H9 (cell line): ENCODE data around the gene IL1RN. TPM values are rescaled to one million over a fixed set of nuclear protein-coding genes. Genes with fewer than 3 reads are reported as not detected.

Experiments used
- DNase-seq: peaks from one replicate; pipeline ENCODE4 v3.0.0-alpha.2; 2017
- H2AFZ ChIP-seq: one replicate; pipeline ENCODE4 v1.6.1; 2013; ENCODE audit warnings: mild to moderate bottlenecking, low read length, control low read depth, moderate library complexity
- H2AK5ac ChIP-seq: 2 replicates; pipeline ENCODE4 v1.6.1; 2013; ENCODE audit warnings: low read length, control low read depth, mixed read lengths; ENCODE audit not compliant: insufficient read length
- H2BK120ac ChIP-seq: one replicate; pipeline ENCODE4 v1.6.1; 2013; ENCODE audit warnings: low read depth, mild to moderate bottlenecking, low read length, control low read depth, inconsistent platforms; ENCODE audit not compliant: poor library complexity, severe bottlenecking
- H2BK12ac ChIP-seq: 2 replicates; pipeline ENCODE4 v1.6.1; 2013; ENCODE audit warnings: low read length, control low read depth, mixed read lengths, low read depth; ENCODE audit not compliant: insufficient read length
- H2BK15ac ChIP-seq: 2 replicates; pipeline ENCODE4 v1.6.1; 2013; ENCODE audit warnings: low read depth, low read length, control low read depth
- H2BK20ac ChIP-seq: one replicate; pipeline ENCODE4 v1.6.1; 2013; ENCODE audit warnings: low read depth, mild to moderate bottlenecking, low read length, control low read depth, inconsistent platforms; ENCODE audit not compliant: poor library complexity, severe bottlenecking
- H2BK5ac ChIP-seq: 2 replicates; pipeline ENCODE4 v1.6.1; 2013; ENCODE audit warnings: low read length, control low read depth, mixed read lengths; ENCODE audit not compliant: insufficient read length
- H3K14ac ChIP-seq: 2 replicates; pipeline ENCODE4 v1.6.1; 2013; ENCODE audit warnings: low read length, control low read depth; ENCODE audit not compliant: insufficient read depth
- H3K18ac ChIP-seq: 2 replicates; pipeline ENCODE4 v1.6.1; 2013; ENCODE audit warnings: low read depth, mild to moderate bottlenecking, mixed read lengths, low read length, control low read depth; ENCODE audit not compliant: insufficient read length
- H3K23ac ChIP-seq: 2 replicates; pipeline ENCODE4 v1.6.1; 2013; ENCODE audit warnings: low read length, control low read depth, mixed read lengths, low read depth; ENCODE audit not compliant: insufficient read length
- H3K23me2 ChIP-seq: 2 replicates; pipeline ENCODE4 v1.6.1; 2013; ENCODE audit warnings: low read depth, mild to moderate bottlenecking, mixed read lengths, low read length, control low read depth; ENCODE audit not compliant: insufficient read length, poor library complexity, severe bottlenecking
- H3K27ac ChIP-seq: 2 replicates; pipeline ENCODE4 v1.5.1; 2013; ENCODE audit warnings: low read length, control low read depth, mixed read lengths, low read depth; ENCODE audit not compliant: insufficient read length
- H3K27me3 ChIP-seq: 2 replicates; pipeline ENCODE4 v1.6.1; 2013; ENCODE audit warnings: low read length, control low read depth, inconsistent platforms; ENCODE audit not compliant: insufficient read depth
- H3K4ac ChIP-seq: 2 replicates; pipeline ENCODE4 v1.6.1; 2013; ENCODE audit warnings: low read depth, mild to moderate bottlenecking, control low read depth, inconsistent platforms, low read length, moderate library complexity
- H3K4me1 ChIP-seq: 2 replicates; pipeline ENCODE4 v1.6.1; 2013; ENCODE audit warnings: low read length, control low read depth, inconsistent platforms; ENCODE audit not compliant: insufficient read depth
- H3K4me2 ChIP-seq: 2 replicates; pipeline ENCODE4 v1.6.1; 2013; ENCODE audit warnings: low read length, control low read depth, mixed read lengths; ENCODE audit not compliant: insufficient read length, insufficient read depth
- H3K56ac ChIP-seq: 2 replicates; pipeline ENCODE4 v1.6.1; 2013; ENCODE audit warnings: low read depth, mild to moderate bottlenecking, mixed read lengths, low read length, control low read depth; ENCODE audit not compliant: insufficient read length
- H3K79me1 ChIP-seq: 2 replicates; pipeline ENCODE4 v1.6.1; 2013; ENCODE audit warnings: low read depth, mild to moderate bottlenecking, moderate library complexity, low read length, control low read depth, inconsistent platforms; ENCODE audit not compliant: insufficient read depth, poor library complexity, severe bottlenecking
- H3K79me2 ChIP-seq: 2 replicates; pipeline ENCODE4 v1.6.1; 2013; ENCODE audit warnings: low read length, control low read depth, inconsistent platforms; ENCODE audit not compliant: insufficient read depth
- H3K9ac ChIP-seq: 2 replicates; pipeline ENCODE4 v1.6.1; 2013; ENCODE audit warnings: low read length, control low read depth, mixed read lengths; ENCODE audit not compliant: insufficient read length; ENCODE audit errors: extremely low read depth
- H3K9me3 ChIP-seq: one replicate; pipeline ENCODE4 v1.6.1; 2013; ENCODE audit warnings: low read depth, low read length, inconsistent platforms; ENCODE audit not compliant: control insufficient read depth
- H3T11ph ChIP-seq: one replicate; pipeline ENCODE4 v1.6.1; 2013; ENCODE audit warnings: mild to moderate bottlenecking, low read length, control low read depth, inconsistent platforms
- H4K20me1 ChIP-seq: one replicate; pipeline ENCODE4 v1.6.1; 2013; ENCODE audit not compliant: control insufficient read depth, insufficient read length, insufficient read depth
- H4K5ac ChIP-seq: 2 replicates; pipeline ENCODE4 v1.6.1; 2013; ENCODE audit warnings: low read depth, mild to moderate bottlenecking, mixed read lengths, low read length, control low read depth; ENCODE audit not compliant: insufficient read length
- H4K8ac ChIP-seq: replicated peaks from 2 replicates; pipeline ENCODE4 v1.6.1; 2013; ENCODE audit warnings: low read length, control low read depth, mixed read lengths, low read depth; ENCODE audit not compliant: insufficient read length
- H4K91ac ChIP-seq: 2 replicates; pipeline ENCODE4 v1.6.1; 2013; ENCODE audit warnings: low read depth, mild to moderate bottlenecking, moderate library complexity, mixed read lengths, low read length, control low read depth; ENCODE audit not compliant: insufficient read length
- H3K27ac Mint-ChIP-seq, 3 experiments: 2 replicates in 2 of 3; 3 replicates in 1 of 3; pipeline ENCODE4 v1.8.0; 2020 to 2021; ENCODE audit warnings: mixed read lengths in 3 of 3, mild to moderate bottlenecking in 1 of 3, moderate library complexity in 1 of 3
- H3K27me3 Mint-ChIP-seq: 2 replicates; pipeline ENCODE4 v1.8.0; 2021; ENCODE audit warnings: low read depth, mild to moderate bottlenecking, moderate library complexity, mixed read lengths
- H3K36me3 Mint-ChIP-seq, 3 experiments: 2 replicates in 2 of 3; 3 replicates in 1 of 3; pipeline ENCODE4 v1.8.0; 2020 to 2021; ENCODE audit warnings: low read depth in 3 of 3, mixed read lengths in 3 of 3; ENCODE audit not compliant: insufficient read depth in 1 of 3
- H3K4me1 Mint-ChIP-seq, 2 experiments: 2 replicates each; pipeline ENCODE4 v1.8.0; 2020; ENCODE audit warnings: mixed read lengths in 2 of 2
- H3K4me3 Mint-ChIP-seq, 2 experiments: 2 replicates in 1 of 2; 3 replicates in 1 of 2; pipeline ENCODE4 v1.8.0; 2020 to 2021; ENCODE audit warnings: mild to moderate bottlenecking in 2 of 2, mixed read lengths in 2 of 2, moderate library complexity in 1 of 2
- H3K9me3 Mint-ChIP-seq, 2 experiments: 2 replicates in 1 of 2; 3 replicates in 1 of 2; pipeline ENCODE4 v1.8.0; 2020; ENCODE audit warnings: mild to moderate bottlenecking in 2 of 2, mixed read lengths in 2 of 2, moderate library complexity in 1 of 2
- WGBS: extraction: QIAGEN DNeasy Blood & Tissue Kit; methylation state at CpG from one replicate; pipeline ENCODE4 v1.1.7; 2013; ENCODE audit warnings: missing lambda C conversion rate, low lambda C conversion rate, mixed read lengths; ENCODE audit not compliant: insufficient read length; ENCODE audit errors: extremely low coverage; 5-methylcytosine and 5-hydroxymethylcytosine counted together
- total RNA-seq: library from RNA; stranded (reverse); gene quantifications from 2 replicates; pipeline ENCODE4 v1.2.1, GENCODE V29; 2021
- TF ChIP-seq, protein P1 (sequence below): fragments of 200-600 bp; sonication (generic); conservative IDR thresholded peaks from 3 replicates; pipeline ENCODE4 v1.8.0; 2021; ENCODE audit warnings: antibody characterized with exemption, mild to moderate bottlenecking

The IL1RN gene
- total RNA-seq, 1 experiment from 2014 or later = not detected

- no peak overlapping the region for H4K5ac ChIP-seq
- Mint-ChIP-seq H3K9me3 (no peaks in the 10 kb centered on the region; a peak in 1 of 5 replicates), H3K4me3 (no peak overlapping the region; a peak in 1 of 5 replicates), H3K27me3 (peaks cover 20% of the 10 kb centered on the region), H3K4me1 (peaks cover 12 to 16% of the 10 kb centered on the region in 2 experiments), H3K36me3 (no peaks in the 10 kb centered on the region; a peak in 1 of 7 replicates), H3K27ac (peak overlapping the region in 1 of 3 experiments; percentile 59; a peak in 2 of 7 replicates)
- H2BK20ac ChIP-seq = no peak overlapping the region
- H4K8ac ChIP-seq = no peak overlapping the region
- H4K20me1 ChIP-seq = no peaks in the 10 kb centered on the region
- no peak overlapping the region for H3K4ac ChIP-seq
- no peak overlapping the region for H3K23ac ChIP-seq
- H3K14ac ChIP-seq = no peak overlapping the region
- no peak for DNase-seq
- H3K79me2 ChIP-seq = no peaks in the 10 kb centered on the region
- no CpG with 5 or more reads among the region's 12 CpGs for WGBS
- H2BK5ac ChIP-seq = no peak overlapping the region
- no peak overlapping the region for H2AFZ ChIP-seq
- H3K9ac ChIP-seq = no peak overlapping the region
- no peak overlapping the region for H3K27ac ChIP-seq
- H4K91ac ChIP-seq = no peak overlapping the region
- no peak overlapping the region for H2AK5ac ChIP-seq
- H2BK120ac ChIP-seq = no peak overlapping the region
- no peaks in the 10 kb centered on the region for H3K79me1 ChIP-seq
- H2BK15ac ChIP-seq = no peak overlapping the region
- TF ChIP-seq, protein P1, sequence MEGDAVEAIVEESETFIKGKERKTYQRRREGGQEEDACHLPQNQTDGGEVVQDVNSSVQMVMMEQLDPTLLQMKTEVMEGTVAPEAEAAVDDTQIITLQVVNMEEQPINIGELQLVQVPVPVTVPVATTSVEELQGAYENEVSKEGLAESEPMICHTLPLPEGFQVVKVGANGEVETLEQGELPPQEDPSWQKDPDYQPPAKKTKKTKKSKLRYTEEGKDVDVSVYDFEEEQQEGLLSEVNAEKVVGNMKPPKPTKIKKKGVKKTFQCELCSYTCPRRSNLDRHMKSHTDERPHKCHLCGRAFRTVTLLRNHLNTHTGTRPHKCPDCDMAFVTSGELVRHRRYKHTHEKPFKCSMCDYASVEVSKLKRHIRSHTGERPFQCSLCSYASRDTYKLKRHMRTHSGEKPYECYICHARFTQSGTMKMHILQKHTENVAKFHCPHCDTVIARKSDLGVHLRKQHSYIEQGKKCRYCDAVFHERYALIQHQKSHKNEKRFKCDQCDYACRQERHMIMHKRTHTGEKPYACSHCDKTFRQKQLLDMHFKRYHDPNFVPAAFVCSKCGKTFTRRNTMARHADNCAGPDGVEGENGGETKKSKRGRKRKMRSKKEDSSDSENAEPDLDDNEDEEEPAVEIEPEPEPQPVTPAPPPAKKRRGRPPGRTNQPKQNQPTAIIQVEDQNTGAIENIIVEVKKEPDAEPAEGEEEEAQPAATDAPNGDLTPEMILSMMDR = no peak
- H3K9me3 ChIP-seq = no peaks in the 10 kb centered on the region
- H3K56ac ChIP-seq = no peak overlapping the region
- no peak overlapping the region for H2BK12ac ChIP-seq
- no peaks in the 10 kb centered on the region for H3K4me1 ChIP-seq
- no peak overlapping the region for H3K18ac ChIP-seq
- H3K4me2 ChIP-seq = no peak overlapping the region
- no peaks in the 10 kb centered on the region for H3K23me2 ChIP-seq
- H3T11ph ChIP-seq = no peak overlapping the region
- H3K27me3 ChIP-seq = no peaks in the 10 kb centered on the region
These were observed 39.9 kb downstream of the IL1RN start for GRCh38 chr2:113167115-113167932.
